ENCODE results near the gene UBE2D3. TPM values are rescaled to one million over a fixed set of nuclear protein-coding genes. Genes with fewer than 3 reads are reported as not detected.

The UBE2D3 gene
- total and polyA plus RNA-seq, 2 of the 4 experiments (the other 2 are of a cell fraction): 233 to 387 TPM

DNA sequence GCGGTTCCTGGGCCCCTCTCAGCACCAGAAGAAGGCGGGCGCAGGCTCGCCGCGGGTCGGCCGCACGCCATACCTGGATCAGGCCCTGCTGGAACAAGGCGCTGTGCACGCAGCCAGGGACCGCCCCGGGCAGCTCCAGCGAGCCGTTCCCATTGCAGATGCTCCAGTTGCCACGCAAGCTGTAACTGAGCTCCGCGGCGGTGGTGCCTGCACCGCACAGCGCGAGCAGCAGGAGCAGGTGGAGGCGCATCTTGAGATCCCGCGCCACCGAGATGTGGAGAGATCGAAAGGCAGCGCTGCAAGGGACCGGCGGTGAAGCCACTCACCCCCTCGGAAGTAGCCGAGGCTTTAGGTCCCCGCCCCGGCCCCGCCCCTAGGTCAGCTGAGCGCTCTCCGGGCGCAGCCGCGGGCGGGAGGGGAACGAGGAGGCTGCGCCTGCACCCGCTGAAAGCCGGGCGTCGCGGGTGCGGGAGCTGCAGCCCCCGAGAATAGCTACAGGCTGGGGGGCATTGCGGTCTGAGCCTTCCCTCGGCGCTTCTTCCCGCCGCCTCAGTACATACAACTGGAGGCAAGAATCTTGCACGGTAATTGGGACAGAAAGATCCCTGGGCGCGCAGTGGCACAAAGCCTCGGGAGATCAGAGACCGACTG lies 66.6 kb downstream of the UBE2D3 start, which contains the start of gene MANBA (continued):
- TF ChIP-seq, protein P1, sequence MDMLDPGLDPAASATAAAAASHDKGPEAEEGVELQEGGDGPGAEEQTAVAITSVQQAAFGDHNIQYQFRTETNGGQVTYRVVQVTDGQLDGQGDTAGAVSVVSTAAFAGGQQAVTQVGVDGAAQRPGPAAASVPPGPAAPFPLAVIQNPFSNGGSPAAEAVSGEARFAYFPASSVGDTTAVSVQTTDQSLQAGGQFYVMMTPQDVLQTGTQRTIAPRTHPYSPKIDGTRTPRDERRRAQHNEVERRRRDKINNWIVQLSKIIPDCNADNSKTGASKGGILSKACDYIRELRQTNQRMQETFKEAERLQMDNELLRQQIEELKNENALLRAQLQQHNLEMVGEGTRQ (IDR thresholded peaks at IDR 0.05; ENCODE audit: low read depth, low read length): peak; percentile 70

All from IMR-90 (cell line).